PFSK-1 (cell line): ENCODE results near the gene MRPL36.

Source experiments
- POLR2AphosphoS5 ChIP-seq: IDR thresholded peaks from 2 replicates; pipeline ENCODE4 v1.6.1; 2012; ENCODE audit warnings: low read depth, mild to moderate bottlenecking, control low read depth, low read length, moderate library complexity
- TAF1 ChIP-seq: IDR thresholded peaks from 2 replicates; pipeline ENCODE4 v1.6.1; 2012; ENCODE audit warnings: low read length, control low read depth, borderline replicate concordance; ENCODE audit not compliant: insufficient read depth
- TF ChIP-seq, protein P1 (sequence below), 2 experiments: IDR thresholded peaks; 2 replicates each; pipeline versions ENCODE4 v1.6.1 to v1.8.0; 2011 to 2012; ENCODE audit warnings: low read depth in 2 of 2, low read length in 2 of 2, control low read depth in 1 of 2, inconsistent platforms in 1 of 2, mild to moderate bottlenecking in 1 of 2, moderate library complexity in 1 of 2; ENCODE audit not compliant: insufficient read depth in 1 of 2

- TF ChIP-seq, protein P1, sequence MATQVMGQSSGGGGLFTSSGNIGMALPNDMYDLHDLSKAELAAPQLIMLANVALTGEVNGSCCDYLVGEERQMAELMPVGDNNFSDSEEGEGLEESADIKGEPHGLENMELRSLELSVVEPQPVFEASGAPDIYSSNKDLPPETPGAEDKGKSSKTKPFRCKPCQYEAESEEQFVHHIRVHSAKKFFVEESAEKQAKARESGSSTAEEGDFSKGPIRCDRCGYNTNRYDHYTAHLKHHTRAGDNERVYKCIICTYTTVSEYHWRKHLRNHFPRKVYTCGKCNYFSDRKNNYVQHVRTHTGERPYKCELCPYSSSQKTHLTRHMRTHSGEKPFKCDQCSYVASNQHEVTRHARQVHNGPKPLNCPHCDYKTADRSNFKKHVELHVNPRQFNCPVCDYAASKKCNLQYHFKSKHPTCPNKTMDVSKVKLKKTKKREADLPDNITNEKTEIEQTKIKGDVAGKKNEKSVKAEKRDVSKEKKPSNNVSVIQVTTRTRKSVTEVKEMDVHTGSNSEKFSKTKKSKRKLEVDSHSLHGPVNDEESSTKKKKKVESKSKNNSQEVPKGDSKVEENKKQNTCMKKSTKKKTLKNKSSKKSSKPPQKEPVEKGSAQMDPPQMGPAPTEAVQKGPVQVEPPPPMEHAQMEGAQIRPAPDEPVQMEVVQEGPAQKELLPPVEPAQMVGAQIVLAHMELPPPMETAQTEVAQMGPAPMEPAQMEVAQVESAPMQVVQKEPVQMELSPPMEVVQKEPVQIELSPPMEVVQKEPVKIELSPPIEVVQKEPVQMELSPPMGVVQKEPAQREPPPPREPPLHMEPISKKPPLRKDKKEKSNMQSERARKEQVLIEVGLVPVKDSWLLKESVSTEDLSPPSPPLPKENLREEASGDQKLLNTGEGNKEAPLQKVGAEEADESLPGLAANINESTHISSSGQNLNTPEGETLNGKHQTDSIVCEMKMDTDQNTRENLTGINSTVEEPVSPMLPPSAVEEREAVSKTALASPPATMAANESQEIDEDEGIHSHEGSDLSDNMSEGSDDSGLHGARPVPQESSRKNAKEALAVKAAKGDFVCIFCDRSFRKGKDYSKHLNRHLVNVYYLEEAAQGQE (IDR thresholded peaks at IDR 0.05; ENCODE audit: insufficient read depth in 1 of 2, low read depth in 2 of 2, low read length in 2 of 2), result no peak
- TF ChIP-seq POLR2AphosphoS5, result no peak
- TF ChIP-seq TAF1, result no peak
These were observed 8.8 kb upstream of the MRPL36 start for GRCh38 chr5:1808439-1808838.
